ENCODE data around the gene OSTM1. TPM values are rescaled to one million over a fixed set of nuclear protein-coding genes. Genes with fewer than 3 reads are reported as not detected.

The OSTM1 gene
- total and polyA plus RNA-seq, 2 of the 13 experiments (the other 11 are each of a cell fraction or from before 2014, with no cell fraction given) = 8.7 to 20.5 TPM

DNA sequence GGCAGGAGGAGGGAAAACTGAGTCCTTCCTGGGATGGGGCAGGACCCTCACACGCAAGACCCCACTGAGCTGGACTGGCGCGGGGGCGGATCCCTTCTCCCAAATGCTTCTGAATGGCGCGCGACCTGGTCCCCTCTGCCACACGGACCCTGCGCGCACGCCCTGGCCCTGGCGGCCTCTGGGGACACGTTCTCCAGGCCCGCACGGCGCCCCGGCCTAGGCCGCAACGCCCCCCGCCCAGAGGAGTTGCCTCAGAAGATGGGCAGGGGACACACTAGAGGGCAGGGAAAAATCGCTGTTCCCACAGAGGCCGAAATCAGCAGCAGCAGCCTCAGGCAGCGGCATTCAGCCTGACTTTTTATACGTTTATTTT lies 45.2 kb upstream of the OSTM1 start:
- ChIA-PET POLR2A (no interaction called here), CTCF (ENCODE audit: low intra/inter-chr PET ratio, low total read pairs) (no interaction called here)
- ATAC-seq (no peak), FAIRE-seq (no peak), DNase-seq (ENCODE audit: low spot score) (no peak)
- H3K9ac ChIP-seq (ENCODE audit: insufficient read depth, low read depth, low read length) = no peak overlapping the region
- H3K36me3 ChIP-seq (replicated peaks in 1 of 2; ENCODE audit: control insufficient read depth in 1 of 2, insufficient read depth in 2 of 2, low read length in 2 of 2) = no peaks in the 10 kb centered on the region
- H3K27ac ChIP-seq (ENCODE audit: extremely low read length, insufficient read depth, low read length) = no peak overlapping the region
- WGBS (ENCODE audit: low lambda C conversion rate) = 81% methylated on average over 8 of the region's 24 CpGs
- H4K20me1 ChIP-seq (ENCODE audit: insufficient read depth, low read length) = no peaks in the 10 kb centered on the region
- H3K79me2 ChIP-seq (ENCODE audit: insufficient read depth, low read length) = no peaks in the 10 kb centered on the region
- BruUV-seq (replicated peaks) = no TSS peak
- no peaks in the 10 kb centered on the region for H3K9me3 ChIP-seq (ENCODE audit: low read length)
- no peak overlapping the region for H3K4me2 ChIP-seq (ENCODE audit: low read depth, low read length)
- peaks cover 24% of the 10 kb centered on the region for H3K4me1 ChIP-seq (ENCODE audit: insufficient read depth, low read length)
- in situ Hi-C loops (cut with HindIII; ENCODE audit: extremely low pct_ligation_motif_present, low pct_unique_long_range_greater_than_20kb) (no loop called here), intact Hi-C loops (cut with micrococcal nuclease; ENCODE audit: unreplicated experiment) (no loop called here)
- no peak overlapping the region for H3K4me3 ChIP-seq (replicated peaks in 1 of 3; ENCODE audit: insufficient read depth in 1 of 3, low read depth in 2 of 3, low read length in 3 of 3)
- no peak overlapping the region for H2AFZ ChIP-seq (ENCODE audit: low read length)
- H3K27me3 ChIP-seq (ENCODE audit: control insufficient read depth in 1 of 2, insufficient read depth in 2 of 2, low read length in 2 of 2) = peaks cover 5 to 89% of the 10 kb centered on the region in 2 experiments
- TF ChIP-seq ZNF34 (CRISPR knock-in tag; IDR thresholded peaks at IDR 0.05; ENCODE audit: borderline replicate concordance) = no peak
- TF ChIP-seq, protein P1, sequence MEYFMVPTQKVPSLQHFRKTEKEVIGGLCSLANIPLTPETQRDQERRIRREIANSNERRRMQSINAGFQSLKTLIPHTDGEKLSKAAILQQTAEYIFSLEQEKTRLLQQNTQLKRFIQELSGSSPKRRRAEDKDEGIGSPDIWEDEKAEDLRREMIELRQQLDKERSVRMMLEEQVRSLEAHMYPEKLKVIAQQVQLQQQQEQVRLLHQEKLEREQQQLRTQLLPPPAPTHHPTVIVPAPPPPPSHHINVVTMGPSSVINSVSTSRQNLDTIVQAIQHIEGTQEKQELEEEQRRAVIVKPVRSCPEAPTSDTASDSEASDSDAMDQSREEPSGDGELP (IDR thresholded peaks at IDR 0.05; ENCODE audit: borderline replicate concordance, low read depth) = no peak
- TF ChIP-seq JUNB (CRISPR knock-in tag; IDR thresholded peaks at IDR 0.05; ENCODE audit: borderline replicate concordance) = no peak
- no peak for TF ChIP-seq RAD51 (IDR thresholded peaks at IDR 0.05; ENCODE audit: borderline replicate concordance)
- no peak for TF ChIP-seq HNRNPH1 (optimal IDR thresholded peaks at IDR 0.05; ENCODE audit: low read depth, low read length)
- TF ChIP-seq ZNF329 (CRISPR knock-in tag; IDR thresholded peaks at IDR 0.05; ENCODE audit: low read depth) = no peak
- TF ChIP-seq, protein P2, sequence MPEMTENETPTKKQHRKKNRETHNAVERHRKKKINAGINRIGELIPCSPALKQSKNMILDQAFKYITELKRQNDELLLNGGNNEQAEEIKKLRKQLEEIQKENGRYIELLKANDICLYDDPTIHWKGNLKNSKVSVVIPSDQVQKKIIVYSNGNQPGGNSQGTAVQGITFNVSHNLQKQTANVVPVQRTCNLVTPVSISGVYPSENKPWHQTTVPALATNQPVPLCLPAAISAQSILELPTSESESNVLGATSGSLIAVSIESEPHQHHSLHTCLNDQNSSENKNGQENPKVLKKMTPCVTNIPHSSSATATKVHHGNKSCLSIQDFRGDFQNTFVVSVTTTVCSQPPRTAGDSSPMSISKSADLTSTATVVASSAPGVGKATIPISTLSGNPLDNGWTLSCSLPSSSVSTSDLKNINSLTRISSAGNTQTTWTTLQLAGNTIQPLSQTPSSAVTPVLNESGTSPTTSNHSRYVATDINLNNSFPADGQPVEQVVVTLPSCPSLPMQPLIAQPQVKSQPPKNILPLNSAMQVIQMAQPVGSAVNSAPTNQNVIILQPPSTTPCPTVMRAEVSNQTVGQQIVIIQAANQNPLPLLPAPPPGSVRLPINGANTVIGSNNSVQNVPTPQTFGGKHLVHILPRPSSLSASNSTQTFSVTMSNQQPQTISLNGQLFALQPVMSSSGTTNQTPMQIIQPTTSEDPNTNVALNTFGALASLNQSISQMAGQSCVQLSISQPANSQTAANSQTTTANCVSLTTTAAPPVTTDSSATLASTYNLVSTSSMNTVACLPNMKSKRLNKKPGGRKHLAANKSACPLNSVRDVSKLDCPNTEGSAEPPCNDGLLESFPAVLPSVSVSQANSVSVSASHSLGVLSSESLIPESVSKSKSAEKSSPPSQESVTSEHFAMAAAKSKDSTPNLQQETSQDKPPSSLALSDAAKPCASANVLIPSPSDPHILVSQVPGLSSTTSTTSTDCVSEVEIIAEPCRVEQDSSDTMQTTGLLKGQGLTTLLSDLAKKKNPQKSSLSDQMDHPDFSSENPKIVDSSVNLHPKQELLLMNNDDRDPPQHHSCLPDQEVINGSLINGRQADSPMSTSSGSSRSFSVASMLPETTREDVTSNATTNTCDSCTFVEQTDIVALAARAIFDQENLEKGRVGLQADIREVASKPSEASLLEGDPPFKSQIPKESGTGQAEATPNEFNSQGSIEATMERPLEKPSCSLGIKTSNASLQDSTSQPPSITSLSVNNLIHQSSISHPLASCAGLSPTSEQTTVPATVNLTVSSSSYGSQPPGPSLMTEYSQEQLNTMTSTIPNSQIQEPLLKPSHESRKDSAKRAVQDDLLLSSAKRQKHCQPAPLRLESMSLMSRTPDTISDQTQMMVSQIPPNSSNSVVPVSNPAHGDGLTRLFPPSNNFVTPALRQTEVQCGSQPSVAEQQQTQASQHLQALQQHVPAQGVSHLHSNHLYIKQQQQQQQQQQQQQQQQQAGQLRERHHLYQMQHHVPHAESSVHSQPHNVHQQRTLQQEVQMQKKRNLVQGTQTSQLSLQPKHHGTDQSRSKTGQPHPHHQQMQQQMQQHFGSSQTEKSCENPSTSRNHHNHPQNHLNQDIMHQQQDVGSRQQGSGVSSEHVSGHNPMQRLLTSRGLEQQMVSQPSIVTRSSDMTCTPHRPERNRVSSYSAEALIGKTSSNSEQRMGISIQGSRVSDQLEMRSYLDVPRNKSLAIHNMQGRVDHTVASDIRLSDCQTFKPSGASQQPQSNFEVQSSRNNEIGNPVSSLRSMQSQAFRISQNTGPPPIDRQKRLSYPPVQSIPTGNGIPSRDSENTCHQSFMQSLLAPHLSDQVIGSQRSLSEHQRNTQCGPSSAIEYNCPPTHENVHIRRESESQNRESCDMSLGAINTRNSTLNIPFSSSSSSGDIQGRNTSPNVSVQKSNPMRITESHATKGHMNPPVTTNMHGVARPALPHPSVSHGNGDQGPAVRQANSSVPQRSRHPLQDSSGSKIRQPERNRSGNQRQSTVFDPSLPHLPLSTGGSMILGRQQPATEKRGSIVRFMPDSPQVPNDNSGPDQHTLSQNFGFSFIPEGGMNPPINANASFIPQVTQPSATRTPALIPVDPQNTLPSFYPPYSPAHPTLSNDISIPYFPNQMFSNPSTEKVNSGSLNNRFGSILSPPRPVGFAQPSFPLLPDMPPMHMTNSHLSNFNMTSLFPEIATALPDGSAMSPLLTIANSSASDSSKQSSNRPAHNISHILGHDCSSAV (CRISPR knock-in tag; IDR thresholded peaks at IDR 0.05; ENCODE audit: borderline replicate concordance) = no peak
- TF ChIP-seq SKI (IDR thresholded peaks at IDR 0.05; ENCODE audit: partially characterized antibody) = no peak
